HG02884 (cell line): ENCODE results near the gene COPZ1.
"Not testable (repeated sequence)": the region's sequence is repeated elsewhere in the genome, so short reads cannot be mapped to it uniquely, and the experiment has no call there.

Experiments
- ATAC-seq: cut with Tn5 transposase; IDR thresholded peaks from one replicate; pipeline ENCODE4 v1.9.1; 2021; ENCODE audit warnings: mild to moderate bottlenecking, moderate library complexity; ENCODE audit not compliant: unreplicated experiment

Gene COPZ1

DNA sequence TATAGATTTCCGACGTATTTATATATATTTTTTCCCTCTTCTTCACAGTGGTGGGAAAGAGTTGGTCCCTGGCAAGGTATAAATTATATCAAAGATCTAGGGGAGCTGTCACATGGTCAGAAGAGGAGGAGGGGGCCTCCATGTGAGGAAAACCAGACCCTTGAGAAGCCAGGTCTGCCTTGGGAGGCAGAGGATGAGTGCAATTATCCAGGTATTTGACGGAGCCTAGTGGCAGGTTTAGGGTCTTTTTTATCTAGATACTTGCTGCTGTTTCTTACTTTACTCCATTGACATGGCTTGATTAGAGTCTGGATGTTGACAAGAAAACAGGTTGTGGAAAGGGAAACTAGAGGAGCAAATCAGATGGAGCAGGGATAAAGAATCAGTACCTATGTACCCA is 5.5 kb downstream of the COPZ1 start:
- ATAC-seq: no peak

DNA sequence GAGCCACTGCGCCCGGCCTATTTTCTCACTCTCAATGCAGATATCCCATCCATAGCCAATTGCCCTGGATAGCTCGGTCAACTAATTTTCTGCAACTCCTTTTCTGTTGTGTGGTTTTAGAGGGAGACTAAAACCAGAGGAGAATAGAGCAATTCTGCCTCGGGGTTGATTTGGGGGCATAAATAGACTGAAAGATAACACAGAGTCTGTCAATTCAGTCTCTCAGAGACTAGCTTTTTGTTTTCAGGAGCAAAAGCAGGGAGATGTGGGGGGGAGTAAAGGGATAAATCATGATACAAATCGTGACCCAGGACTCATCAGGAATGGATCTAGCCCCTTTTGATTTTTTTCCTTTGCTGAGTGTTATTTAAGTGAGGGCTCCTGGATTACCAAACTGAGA is 6.5 kb downstream of the COPZ1 start:
- no peak for ATAC-seq

DNA sequence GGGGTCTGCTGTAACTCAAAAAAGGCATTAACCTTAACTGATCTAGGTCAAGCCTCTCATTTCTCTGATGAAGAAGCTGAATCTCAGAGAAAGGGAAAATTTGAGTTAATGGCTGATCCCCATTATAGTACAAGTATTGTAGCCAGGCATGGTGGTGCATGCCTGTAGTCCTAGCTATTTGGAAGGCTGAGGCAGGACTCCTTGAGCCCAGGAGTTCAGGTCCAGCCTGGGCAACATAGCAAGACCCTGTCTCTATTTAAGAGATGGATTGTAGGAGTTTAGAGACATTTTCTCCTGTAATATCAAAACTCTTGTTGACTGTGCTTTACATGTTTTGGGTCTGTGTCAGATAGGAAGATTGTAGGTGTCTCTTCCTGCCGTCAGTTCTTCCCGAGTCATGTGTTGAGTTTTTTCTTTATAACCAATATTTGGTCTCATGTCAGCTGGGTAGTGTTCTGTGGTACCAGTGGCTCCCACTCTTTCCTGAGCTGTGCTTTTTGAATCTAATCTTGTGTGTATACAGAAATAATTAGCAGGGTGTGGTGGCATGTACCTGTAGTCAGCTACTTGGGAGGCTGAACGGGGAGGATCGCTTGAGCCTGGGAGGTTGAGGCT is 8.6 kb downstream of the COPZ1 start:
- no peak for ATAC-seq

DNA sequence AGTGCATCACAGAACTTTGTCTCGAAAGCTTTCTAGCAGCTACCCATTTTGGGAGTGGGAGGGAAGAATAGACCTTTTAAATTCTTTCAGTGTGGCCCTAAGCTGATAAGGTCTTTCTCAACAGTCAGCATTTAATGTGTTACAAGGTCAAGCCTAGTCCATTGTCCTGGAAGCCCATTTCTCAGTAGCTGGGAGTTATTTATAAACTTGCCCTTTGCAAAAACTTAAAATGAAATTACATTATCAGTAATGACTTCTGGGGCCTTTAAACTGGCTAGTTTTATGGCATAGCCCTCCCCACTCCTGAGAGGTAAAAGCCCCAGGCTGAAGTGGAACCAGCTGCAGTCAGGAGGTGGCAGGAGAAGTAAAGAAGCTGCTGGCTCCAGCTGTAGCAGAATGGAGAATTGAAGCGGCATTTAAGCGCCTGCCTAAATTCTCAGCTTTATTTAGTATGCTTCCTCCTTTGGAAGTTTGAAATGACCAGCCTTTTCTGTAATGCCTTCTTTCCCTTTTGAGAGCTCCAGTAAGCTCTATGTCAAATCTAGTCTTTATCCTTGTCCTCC is 12.4 kb downstream of the COPZ1 start:
- ATAC-seq: no peak

DNA sequence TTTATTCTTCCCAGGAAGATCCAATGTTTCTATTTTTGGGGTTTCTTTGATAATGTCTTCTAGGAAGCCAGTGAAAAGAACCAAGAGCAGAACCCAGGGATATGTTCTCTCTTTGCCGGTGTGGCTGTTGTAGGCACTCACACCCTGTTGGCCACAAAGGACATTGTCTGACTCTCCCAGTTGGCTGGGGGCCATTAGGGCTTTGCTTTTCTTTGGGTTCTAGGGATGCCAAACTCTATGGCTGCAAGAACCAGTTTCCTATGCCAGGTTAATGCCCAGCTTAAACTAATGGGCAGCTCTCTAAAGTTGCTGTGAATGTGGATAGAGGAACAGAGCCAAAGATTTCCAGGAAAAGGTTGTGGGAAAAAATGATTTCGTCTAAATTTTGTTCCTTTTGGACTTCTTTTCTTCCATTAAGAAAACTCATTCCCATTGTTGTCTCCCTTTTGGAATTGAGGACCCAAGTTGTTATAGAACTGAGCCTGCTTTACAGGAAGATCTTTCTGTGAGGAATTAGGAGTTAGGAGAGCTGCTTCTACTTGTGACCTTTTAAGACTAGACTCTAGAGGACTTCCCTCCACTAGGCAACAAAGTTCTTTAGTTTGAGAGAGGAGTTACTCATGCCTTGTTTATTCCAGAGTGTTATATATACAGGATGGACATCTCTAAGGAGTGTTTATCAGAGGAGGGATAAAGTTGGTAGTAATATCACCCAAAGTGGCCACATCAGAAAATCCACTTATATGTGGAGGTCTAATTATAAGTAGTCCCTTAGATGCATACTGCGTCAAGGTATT is 13.1 kb downstream of the COPZ1 start:
- ATAC-seq: no peak

DNA sequence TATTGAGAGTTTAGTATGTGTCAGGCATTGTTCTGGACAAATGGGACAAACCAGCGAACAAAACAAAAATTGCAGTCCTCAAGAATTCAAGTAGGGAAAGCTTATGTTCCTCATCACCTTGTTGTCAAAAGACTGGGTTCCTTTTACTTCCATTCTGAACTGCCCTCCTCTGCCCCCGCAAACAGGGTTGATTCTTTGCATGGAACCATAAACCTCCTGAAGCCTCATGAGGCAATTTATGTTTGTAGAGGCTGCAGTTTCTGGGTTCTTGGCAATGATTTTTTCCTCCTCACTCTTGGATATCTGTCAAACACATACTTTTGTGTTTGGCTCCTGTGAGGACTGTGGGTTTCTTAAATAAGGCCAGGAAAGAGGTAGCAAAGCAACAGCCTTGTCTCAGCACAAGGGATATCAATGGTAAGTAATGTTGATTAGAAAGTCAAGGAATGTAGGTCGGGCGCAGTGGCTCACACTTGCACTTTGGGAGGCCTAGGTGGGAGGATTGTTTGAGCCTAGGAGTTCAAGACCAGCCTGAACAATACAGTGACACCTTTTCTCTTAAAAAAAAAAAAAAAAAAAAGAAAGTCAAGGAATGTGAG is 13.9 kb downstream of the COPZ1 start:
- no peak for ATAC-seq

DNA sequence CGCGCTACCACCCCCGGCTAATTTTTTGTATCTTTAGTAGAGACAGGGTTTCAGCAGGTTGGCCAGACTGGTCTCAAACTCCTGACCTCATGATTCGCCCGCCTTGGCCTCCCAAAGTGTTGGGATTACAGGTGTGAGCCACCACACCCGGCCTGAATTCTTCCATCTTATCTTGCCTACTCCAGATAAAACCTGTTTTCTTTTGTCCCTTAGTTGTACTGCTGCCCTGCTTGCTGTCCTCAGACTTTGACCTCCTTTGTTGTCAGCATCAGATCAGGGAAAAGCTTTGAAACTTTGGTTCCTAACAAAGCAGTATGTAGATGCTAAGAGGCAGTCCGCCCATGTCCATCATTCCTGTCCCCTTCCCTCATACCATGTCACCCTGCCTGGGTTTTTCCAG is 15.9 kb downstream of the COPZ1 start:
- ATAC-seq: no peak

DNA sequence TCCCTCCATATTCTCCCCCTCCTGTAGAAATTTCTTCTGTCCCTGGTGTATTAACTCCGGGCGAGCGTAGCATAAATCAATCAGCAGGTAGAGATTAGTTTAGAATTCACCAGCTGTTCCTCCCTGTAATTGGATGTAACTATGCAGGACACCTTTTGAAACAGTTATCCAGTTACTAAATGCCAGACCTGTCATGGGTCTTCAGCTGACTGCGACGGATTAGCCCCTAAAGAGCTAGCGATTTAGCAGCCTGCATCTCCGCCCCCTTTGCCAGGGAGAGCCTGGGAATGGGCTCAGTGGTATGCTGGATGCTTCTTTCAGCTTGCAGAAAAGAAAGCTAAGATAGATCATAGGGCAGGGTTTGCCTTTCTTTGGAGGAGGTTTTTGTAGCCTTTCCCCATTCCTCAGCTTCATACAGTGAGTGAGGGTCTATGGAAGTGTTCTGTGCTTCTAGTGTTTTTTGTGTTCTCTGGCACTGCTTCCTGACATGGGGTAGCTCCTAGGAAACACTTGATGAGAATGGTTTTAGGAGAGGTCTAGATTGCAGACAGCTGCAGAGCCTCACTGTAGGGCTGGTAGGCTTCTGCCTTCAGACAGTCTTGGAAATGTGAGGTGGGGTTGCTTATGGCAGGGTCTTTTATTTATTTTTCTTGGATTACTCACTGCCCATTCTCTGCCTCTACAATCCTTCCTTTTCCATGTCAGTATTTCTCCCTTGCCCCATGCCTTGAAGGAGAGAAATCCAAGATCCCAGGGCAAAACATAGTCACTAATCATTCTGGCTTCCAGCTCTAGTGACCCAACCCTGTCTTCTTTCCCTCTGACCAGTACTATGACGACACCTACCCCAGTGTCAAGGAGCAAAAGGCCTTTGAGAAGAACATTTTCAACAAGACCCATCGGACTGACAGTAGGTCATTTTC is 16.7 kb downstream of the COPZ1 start:
- no peak for ATAC-seq

DNA sequence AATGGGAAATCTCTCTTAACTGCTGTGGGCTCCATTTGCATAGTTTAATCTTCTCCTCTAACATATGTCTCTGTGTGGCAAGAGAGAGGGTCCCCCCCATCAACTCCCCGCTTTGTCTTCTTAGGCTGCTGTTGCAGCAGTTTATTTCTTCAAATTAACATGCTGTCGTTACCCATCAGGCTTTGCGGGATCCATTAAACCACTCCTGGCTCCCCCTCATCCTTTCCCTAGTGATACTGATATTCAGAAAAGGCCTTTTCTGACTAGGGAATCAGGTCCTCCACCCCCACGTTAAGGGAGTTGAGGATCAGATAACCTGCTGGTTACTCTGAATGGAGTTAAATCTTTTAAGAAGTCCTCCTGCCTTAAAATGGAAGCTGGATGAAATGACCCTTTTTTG is 24.1 kb downstream of the COPZ1 start:
- no peak for ATAC-seq

DNA sequence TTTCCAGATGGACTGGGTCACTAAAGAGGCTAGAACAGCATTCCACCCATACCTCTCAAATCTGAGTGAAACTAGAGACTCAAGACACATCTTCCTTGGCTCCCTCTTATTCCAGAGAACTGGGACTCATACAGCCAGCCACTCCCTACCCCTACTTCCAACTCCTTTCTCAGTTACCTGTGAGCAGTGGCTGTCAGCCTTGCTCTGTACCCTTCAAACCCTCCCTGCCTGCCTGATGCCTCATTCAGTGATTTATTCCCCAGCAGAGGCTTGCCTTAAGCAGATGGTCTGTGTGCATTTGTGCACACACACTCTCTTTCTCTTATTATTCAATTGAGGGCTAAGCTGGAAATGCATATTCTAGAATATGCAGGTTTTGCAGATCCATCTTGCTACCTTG is 24.7 kb downstream of the COPZ1 start:
- ATAC-seq: no peak

DNA sequence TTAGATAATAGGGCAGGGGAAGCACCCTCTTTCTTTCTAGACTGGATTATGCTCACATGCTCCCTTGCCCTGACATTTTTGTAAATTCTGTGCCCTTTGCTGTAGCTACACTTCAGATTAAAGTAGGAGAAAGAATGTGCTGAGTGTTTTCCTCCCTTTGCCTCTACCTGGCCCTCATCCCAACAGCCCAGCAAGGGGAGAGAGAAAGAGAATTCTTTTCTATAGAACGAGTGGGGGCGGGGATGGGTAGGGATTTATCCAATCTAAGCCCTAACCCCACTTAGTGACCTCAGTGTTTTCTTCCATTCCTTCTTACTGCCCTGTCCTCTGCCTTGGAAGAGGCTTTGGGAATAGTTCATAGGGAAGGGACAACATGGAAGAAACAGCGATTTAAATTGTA is 25.8 kb downstream of the COPZ1 start:
- no peak for ATAC-seq

DNA sequence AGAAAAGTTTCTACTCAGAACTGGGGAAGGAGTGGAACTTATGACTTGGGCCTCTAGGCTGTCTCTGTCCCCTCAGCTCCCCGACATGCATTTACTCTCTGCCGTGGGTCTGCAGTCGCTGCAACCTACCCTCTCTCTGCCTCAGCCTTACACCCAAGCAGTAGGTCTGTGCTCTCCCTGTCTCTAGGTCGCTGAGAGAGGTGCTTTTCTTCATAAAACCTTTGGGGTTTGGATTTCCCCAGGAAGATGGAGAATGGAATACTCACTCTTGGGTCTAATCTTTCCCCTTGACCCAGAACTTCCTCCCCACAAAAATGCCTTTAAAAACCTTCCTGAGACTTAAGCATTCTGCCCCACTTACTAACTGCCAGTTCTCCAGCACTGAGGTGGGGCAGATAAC is 26.4 kb downstream of the COPZ1 start:
- no peak for ATAC-seq

DNA sequence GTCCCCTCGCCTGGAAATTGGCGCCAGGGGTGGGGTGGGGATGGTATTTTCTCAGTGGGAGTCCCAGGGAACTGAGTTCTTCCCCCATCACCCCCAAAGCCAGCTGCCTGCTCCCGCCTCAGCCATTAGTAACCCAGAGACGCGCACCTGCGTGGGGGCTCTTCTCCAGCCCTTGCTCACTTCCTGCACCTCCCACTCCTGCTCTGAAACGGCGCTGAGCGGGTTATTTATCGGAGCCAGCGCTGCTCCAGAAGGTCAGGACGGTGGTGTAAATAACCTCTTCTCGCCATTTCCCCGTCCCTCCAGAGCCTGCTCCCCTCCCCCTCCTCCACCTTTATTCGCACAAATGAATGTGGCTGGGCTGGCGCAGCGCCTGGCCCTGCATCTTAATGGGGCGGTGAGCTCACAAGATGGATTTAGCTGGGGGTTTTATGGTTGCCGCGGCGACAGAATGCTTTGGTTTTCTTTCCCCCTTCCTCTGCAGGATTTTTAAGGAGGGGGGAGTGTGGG is 27.1 kb downstream of the COPZ1 start:
- ATAC-seq: no peak

DNA sequence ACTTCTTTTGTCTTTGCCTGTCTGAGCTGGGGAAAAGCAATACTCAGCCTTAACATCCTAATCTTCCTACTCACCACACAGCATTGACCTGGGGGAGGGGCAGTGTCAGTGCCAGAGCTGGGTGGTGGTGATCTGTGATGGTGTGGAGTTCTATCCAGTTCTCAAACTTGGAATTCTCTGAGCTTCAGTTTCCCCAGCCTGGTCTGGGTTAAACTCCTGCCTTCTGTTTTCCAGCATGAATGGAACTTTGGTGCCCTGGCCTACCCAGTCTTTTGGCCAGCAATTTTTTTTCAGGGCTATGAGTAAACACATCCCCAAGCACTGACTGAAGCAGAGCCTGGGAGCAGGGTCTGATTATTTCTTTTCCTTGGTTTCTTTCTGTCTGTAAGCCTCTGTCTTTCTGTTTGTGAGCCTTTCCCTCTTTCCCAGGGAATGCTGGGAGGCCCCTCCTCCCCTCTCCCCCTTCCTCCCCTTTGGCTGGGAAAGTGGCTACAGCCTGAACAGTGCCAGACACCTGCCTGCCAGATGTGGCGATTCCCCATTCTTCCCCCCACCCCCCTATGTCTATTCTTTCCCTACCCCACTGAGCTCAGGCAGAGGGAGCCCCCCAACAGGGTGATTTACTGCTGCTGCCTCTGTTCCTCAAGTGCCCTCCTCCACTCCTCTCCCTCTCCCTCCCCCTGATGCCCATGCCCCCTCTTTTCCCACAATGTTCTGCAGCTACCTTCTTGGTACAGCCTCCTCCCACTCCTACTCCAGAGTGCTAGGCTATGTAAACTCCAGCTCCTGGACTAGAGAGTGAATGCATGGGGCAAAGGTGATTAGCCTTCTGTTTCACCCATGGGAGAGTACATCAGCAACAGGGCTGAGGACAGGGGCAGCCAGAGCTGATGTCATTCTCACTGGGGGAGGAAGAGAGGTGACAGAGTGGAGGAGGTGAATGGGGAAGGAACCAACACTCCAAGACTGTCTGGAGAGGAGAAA is 28.3 kb downstream of the COPZ1 start:
- ATAC-seq: no peak

DNA sequence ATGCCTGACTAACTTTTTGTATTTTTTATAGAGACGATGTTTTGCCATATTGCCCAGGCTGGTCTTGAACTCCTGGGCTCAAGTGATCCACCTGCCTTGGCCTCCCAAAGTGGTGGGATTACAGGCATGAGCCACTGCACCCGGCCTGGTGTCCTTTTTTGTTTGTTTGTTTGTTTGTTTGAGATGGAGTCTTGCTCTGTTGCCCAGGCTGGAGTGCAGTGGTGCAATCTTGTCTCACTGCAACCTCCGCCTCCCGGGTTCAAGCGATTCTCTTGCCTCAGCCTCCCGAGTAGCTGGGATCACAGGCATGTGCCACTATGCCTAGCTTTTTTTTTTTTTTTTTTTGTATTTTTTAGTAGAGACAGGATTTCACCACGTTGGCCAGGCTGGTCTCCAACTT is 29.3 kb downstream of the COPZ1 start:
- not testable (repeated sequence) for ATAC-seq

DNA sequence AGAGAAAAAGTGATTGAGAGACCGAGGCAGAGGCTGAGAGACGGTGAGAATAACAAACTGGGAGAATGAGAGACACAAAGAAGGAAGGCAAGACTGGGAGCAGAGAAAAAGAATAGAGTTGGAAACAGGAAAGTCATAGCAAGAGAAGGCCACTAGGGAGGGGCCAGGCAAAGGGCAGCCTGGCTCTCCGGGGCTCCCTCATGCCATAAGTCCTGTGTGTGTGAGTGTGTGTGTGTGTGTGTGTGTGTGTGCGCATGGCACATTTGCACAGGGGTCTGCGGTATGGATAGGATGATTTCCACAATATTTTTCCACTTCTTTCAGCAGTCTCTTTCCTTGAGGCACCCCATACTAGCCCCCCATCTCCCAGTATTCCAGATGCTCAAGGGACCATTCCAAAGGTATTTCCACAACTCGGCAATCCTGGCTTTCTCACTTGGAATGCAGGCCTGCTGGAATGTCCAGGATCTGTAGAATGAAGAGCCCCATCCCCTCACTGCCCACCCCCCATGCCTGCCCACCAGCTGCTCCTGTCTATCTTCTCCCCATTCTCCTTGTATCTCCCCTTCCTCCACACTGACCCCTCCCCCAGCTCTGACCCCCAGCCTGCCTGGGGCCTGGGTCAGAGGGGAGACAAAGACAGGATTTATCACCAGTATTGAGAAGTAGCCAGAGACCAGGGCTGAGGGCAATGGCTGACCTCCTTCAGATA is 30.3 kb downstream of the COPZ1 start:
- ATAC-seq: no peak

DNA sequence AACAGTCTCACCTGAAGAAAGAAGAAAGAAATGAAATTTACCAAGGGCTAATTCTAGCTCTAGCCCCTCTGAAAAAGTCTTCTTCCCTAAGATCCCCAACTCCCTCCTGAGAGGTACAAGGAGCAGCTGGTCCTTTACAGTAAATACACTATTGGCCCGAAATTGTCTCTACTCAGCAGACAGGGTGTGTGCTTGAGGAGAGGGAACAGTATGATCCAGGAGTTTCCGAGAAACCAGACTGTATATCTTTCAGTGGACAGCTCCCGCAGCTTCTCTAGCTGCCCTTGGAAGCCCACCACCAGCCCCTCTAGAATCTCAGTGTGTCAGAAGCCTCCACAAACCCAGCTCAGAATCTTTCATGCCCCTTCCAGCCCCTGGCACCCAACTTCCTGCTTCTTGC is 31.3 kb downstream of the COPZ1 start:
- ATAC-seq: no peak

DNA sequence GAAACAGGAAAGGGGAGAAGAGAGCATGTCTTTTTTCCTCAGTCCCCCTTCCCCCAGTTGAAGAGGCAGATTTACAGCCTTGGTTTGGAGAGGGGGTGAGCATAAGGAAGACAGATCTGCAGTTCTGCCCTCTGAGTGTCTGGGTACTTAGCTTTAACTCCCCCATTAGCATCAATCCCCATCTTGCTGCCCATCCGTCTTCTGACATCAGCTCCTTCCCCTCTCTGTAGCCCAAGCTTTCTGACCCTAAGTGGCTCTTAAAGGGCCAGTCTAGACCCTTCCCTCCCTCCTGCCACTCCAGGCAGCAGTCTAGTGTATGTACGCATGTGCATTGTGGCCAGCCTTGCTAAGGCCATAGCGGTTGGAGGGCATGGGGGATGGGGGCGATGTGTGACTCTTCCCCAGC is 32.0 kb downstream of the COPZ1 start:
- ATAC-seq: no peak
